ENCODE data around the gene PLA2G5.

- TF ChIP-seq ZNF384 (IDR thresholded peaks at IDR 0.05; ENCODE audit: low read depth, low read length) (no peak), ZNF707 (CRISPR knock-in tag; conservative IDR thresholded peaks at IDR 0.05) (no peak), MYC (IDR thresholded peaks at IDR 0.05; ENCODE audit: low read depth, low read length) (no peak), MYC (CRISPR knock-in tag; IDR thresholded peaks at IDR 0.05; ENCODE audit: borderline replicate concordance, low read depth) (no peak), NR2C2 (CRISPR knock-in tag; IDR thresholded peaks at IDR 0.05) (no peak), NR2C2 (tag; IDR thresholded peaks at IDR 0.05) (no peak), MAFG (tag; conservative IDR thresholded peaks at IDR 0.05) (no peak), RCOR1 (IDR thresholded peaks at IDR 0.05; ENCODE audit: borderline replicate concordance in 1 of 2, low read depth in 2 of 2, low read length in 2 of 2) (no peak)
- TF ChIP-seq, protein P1, sequence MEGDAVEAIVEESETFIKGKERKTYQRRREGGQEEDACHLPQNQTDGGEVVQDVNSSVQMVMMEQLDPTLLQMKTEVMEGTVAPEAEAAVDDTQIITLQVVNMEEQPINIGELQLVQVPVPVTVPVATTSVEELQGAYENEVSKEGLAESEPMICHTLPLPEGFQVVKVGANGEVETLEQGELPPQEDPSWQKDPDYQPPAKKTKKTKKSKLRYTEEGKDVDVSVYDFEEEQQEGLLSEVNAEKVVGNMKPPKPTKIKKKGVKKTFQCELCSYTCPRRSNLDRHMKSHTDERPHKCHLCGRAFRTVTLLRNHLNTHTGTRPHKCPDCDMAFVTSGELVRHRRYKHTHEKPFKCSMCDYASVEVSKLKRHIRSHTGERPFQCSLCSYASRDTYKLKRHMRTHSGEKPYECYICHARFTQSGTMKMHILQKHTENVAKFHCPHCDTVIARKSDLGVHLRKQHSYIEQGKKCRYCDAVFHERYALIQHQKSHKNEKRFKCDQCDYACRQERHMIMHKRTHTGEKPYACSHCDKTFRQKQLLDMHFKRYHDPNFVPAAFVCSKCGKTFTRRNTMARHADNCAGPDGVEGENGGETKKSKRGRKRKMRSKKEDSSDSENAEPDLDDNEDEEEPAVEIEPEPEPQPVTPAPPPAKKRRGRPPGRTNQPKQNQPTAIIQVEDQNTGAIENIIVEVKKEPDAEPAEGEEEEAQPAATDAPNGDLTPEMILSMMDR (IDR thresholded peaks at IDR 0.05 in 2 of 3, conservative IDR thresholded peaks at IDR 0.05 in 1 of 3; ENCODE audit: insufficient read depth in 2 of 3, low read depth in 1 of 3, low read length in 3 of 3), result peak; percentile 42 to 60 (median 54)
Measured at GRCh38 chr1:20087668-20088067, 17.7 kb downstream of the PLA2G5 start.

Measured in K562 (cell line).